ENCODE results near the gene NPPA.
"Not testable (repeated sequence)": the region's sequence is repeated elsewhere in the genome, so short reads cannot be mapped to it uniquely, and the experiment has no call there.

The NPPA gene

GRCh38 chr1:11805422-11806306 is 41.9 kb downstream of the NPPA start, which contains the start of the genes CLCN6 and MTHFR:
TSS of gene CLCN6 (plus strand) at chr1:11806191. CDS start at chr1:11806263, 72 bp downstream.
TSS of gene MTHFR (minus strand) at chr1:11805964. CDS start at chr1:11803116, 2,848 bp downstream.
- peak; percentile 96 for DNase-seq

- peak; percentile 11 for DNase-seq
Measured at GRCh38 chr1:11804666-11805421, 42.7 kb downstream of the NPPA start.

GRCh38 chr1:11803924-11804665 is 43.5 kb downstream of the NPPA start:
- DNase-seq = not testable (repeated sequence)

- peak; percentile 70 for DNase-seq
Measured at GRCh38 chr1:11802973-11803885, 44.4 kb downstream of the NPPA start.

GRCh38 chr1:11802616-11802972 is 45.0 kb downstream of the NPPA start:
- DNase-seq = no peak

GRCh38 chr1:11800756-11801433 is 46.7 kb downstream of the NPPA start:
- DNase-seq = no peak

GRCh38 chr1:11800391-11800755 is 47.2 kb downstream of the NPPA start:
- DNase-seq = no peak

- no peak for DNase-seq
Measured at GRCh38 chr1:11799896-11800295, 47.7 kb downstream of the NPPA start.

GRCh38 chr1:11799099-11799498 is 48.5 kb downstream of the NPPA start:
- no peak for DNase-seq

- DNase-seq = no peak
Measured at GRCh38 chr1:11797525-11798216, 49.9 kb downstream of the NPPA start.

- no peak for DNase-seq
Measured at GRCh38 chr1:11796036-11796828, 51.4 kb downstream of the NPPA start.
